HG02610 (cell line): ENCODE measurements around the gene PCDHGA1.

ENCODE experiments used
- ATAC-seq: cut with Tn5 transposase; IDR thresholded peaks from one replicate; pipeline ENCODE4 v1.9.1; 2021; ENCODE audit warnings: mild to moderate bottlenecking, moderate library complexity; ENCODE audit not compliant: unreplicated experiment

The PCDHGA1 gene

GRCh38 chr5:141512390-141512910 lies 182.1 kb downstream of the PCDHGA1 start:
- ATAC-seq, result peak; percentile 24

GRCh38 chr5:141512911-141513626 lies 182.8 kb downstream of the PCDHGA1 start:
- no peak for ATAC-seq

DNA sequence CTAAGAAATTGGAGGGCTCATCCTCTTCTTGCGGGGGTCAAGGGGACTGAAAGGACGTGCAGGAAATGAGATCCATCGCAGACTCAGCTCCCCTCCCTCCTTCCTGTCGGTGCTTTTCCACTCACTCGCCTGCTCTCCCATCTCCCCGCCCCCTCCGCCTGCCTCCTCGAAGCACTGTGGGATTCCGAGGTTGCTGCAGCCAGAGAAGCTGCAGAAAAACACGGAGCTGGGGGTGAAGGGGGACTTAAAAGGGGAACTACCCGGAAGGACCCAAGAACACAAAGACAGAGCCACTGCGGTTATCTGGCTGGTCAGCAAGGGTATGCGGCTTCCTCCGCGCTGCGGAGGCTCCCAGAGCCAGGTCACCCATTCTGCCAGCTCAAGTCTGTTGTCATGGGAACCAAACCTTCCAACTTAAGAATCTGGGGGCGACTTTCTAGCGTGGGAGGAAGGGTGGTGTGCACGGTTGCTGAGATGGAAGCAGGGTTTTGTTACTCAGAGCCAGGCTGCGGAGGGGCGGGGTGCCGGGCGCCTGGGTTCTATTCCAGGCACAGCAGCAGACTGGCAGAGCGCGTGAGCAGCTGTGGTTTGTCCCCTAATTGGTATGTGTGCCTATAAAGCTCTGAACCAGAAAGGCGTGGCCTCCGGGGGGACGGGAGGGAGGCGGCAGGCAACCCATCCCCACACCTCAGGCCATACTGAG lies 183.5 kb downstream of the PCDHGA1 start:
- peak; percentile 30 for ATAC-seq

GRCh38 chr5:141514330-141515133 lies 184.2 kb downstream of the PCDHGA1 start:
- ATAC-seq, result peak; percentile 33

DNA sequence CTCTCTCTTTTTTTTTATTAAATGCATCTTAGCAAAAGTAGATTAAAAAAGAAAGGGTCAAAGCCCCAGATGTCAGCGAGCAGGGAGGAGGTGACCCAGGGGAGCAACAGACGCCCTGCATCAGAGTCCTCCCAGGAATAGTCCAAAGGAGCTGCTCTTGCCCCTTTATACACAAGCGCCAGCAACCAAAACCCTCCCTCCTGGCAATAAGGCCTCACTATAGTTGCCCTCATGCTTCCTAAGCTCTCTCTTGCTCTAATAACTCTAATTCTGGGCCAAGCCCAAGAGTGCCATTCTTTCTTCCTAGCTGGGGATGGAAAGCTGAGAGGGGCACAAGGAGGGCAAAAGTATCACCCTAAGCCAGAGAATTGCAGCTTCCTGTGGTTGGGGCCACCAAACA lies 184.8 kb downstream of the PCDHGA1 start:
- no peak for ATAC-seq

GRCh38 chr5:141515946-141516671 lies 185.8 kb downstream of the PCDHGA1 start:
- no peak for ATAC-seq

GRCh38 chr5:141516672-141517025 lies 186.3 kb downstream of the PCDHGA1 start:
- no peak for ATAC-seq

DNA sequence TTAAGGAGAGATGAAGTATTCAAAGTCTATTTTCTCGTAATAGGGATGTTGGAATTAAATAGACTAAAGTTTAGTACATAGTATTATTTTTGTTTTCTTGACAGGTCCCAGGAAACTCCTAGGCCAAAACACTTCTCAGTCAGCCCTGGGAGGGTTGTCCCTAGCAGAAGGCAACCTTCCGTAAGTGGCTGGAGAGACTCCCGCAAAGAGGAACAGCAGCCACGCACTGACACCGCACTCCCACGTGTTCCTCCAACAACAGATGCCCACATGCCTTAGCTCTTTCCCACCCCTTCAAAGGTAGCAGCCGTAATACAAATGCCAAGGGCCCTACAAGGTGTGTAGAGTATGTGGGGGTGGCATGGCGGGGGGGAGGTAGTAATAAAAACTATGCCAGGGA lies 187.0 kb downstream of the PCDHGA1 start:
- ATAC-seq, result no peak

GRCh38 chr5:141517880-141518617 lies 187.7 kb downstream of the PCDHGA1 start:
- no peak for ATAC-seq

DNA sequence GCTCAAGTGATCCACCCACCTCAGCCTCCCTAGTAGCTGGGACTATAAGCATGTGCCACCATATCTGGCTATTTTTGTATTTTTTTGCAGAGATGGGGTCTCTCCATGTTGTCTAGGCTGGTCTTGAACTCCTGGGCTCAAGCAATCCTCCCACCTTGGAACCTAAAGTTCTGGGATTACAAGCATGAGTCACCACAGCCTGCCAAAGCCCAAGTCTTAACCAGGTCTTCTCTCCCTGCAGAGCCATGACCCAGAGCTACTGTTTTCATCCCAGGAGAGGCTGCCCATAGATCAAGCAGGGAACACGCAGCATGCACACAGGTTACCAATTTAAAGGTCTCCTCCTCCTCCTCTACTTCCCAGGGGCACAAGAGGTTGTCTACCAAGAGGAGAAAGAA lies 188.3 kb downstream of the PCDHGA1 start:
- no peak for ATAC-seq

DNA sequence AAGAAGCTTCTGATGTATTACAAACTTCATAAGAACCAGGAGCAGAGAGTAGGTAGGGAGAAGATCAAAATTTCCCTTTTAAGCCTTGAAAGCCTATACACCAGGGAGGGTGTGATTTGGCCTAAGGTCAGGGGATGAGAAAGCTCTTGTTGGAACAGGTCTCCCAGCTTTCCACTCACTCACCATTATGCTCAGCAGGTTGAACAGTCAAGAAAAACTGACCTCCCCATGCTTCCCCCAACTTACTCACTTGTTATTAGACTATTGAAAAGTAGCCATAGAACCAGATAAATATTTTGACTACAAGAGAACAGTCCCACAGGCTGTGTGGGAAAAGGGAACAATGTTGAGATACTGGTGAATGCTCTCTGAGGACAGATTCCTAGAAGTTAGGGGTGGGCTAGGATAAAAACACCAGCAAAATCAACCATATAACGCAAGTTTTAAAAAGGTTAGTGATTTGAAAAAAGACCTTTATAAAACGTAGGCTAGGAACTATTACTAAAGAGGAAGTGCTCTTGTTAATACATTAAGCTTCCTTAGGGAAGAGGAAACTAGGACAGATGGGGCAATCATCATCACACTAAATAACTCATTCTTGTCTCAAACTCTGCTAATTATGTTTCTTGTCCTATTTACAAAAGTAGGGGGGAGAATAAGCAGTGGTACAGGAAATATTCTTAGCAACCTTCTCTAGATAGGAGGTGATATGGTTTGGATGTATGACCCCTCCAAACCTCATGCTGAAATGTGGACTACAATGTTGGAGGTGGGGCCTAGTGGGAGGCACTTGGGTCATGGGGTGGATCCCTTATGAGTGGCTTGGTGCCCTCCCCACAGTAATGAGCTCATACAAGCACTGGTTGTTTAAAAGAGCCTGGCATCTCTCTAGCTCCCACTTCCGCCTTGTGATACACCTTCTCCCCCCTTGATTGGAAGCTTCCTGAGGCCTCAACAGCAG lies 189.6 kb downstream of the PCDHGA1 start:
- ATAC-seq, result no peak

DNA sequence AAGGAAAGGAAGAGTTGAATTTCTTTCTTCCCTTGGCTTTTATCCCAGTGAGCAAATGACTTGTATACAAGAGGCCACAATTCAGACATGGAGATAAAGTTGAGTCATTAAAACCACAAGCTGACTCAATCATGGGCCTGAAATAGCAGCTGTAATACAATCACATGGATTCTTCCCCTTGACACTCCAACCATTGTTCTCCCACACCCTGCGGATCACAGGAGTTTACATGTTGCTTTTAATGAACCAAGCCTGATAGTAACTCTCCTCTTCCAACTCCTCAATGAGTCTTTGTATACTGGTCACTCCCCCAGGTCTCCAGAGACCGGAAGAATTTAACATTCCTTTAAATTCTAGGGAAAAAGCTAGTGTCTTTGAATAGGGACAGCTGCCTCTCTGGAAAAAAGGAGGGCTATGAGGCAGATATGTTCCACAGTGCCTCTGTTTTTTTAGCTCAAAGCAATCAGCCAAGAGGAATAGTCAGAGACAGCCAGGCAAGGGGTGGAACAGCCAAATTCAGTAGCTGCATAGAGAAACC lies 191.0 kb downstream of the PCDHGA1 start:
- no peak for ATAC-seq

- no peak for ATAC-seq
Measured at GRCh38 chr5:141522301-141522700, 192.0 kb downstream of the PCDHGA1 start.

DNA sequence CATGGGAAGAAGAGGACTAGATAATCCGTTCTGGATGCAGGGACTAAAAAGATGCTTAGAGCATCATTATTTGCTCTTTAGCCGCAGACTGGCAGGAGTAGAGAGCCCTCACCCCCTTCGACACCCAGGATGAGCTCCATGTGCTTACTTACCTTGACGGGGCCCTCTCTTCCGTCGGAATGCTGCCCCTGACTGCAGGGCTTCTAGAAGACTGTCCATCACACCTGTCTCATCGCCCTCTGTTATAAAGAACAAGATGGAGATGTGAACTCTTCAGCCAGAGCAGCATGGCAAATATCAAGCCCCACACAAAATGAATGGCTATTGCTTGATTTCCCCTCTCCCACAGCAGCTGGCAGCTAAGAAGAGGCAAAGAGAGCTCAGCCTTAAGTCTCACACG lies 193.7 kb downstream of the PCDHGA1 start:
- ATAC-seq, result no peak

DNA sequence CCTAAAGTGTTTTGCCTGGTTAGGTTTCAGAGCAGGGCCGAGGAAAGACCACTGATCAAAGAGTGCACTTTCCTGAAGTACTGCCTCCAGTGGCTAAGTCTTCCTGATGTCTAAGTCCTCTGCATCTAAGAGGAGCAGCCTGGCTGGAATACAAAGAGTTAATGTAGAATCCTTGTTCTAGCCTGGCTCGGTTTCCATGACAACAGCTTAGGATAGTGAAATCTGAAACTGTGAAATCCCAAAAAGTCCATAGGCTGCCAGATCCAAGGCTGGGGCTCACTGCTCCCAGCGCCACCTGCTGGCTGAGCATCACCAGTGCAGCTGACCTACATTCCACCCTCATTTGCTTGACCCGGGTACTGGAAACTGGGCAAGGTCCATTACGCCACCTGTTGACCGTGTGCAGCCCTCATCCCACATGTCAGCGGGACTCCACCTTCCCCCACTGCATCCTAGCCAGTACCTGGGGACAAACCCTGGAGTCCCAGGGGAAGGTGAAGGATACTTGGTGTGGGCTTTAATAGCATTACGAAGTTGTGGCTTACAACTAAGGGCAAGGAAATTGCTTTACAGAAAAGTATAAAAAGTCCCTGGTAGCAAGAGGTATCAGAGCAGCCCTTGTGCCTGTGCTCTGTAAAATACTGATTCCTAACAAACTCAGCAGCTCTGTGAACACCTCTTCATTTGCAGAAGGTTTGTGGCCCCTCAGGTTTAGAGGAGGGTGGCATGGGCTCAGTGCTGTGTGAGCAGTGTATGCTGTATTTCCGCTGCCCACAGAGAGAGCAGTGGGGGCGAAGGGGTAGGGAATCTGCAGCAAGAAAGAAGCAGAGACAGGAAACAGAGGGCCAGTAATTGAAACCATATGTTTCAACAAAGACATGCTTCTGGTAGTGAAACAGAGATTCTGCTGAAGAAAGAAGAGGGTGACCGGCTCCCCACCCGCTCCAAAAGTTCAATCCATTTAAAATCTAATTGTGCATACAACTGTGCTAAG lies 194.6 kb downstream of the PCDHGA1 start:
- peak; percentile 53 for ATAC-seq

DNA sequence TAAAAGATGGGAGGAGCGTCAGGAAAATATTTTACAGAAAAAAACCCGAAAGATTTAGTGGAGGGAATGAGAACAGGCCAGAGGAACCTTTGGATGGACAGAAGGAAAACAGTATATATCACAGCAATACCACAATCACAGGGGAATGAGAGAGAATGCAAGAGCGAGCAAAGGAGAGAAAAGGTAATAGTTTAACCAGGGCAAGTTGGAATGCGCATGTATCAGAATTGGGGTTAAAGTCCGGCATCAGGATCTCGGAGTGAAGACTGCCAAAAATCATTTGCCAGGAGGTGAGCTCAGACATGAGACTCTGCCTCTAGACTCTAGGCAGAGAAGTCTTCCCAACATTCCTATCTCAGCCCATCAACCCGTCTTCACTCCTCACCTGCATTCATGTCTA lies 195.3 kb downstream of the PCDHGA1 start:
- ATAC-seq, result no peak

- no peak for ATAC-seq
Measured at GRCh38 chr5:141527426-141527825, 197.1 kb downstream of the PCDHGA1 start.
